Inferior parietal cortex (tissue), 1 donor: ENCODE results near the gene CDC42EP1.
"Not testable (repeated sequence)": the region's sequence is repeated elsewhere in the genome, so short reads cannot be mapped to it uniquely, and the experiment has no call there.

ENCODE experiments used
- DNase-seq: peaks from one replicate; pipeline ENCODE4 v3.0.0-alpha.2; 2016; ENCODE audit errors: extremely low spot score

CDC42EP1 gene

DNA sequence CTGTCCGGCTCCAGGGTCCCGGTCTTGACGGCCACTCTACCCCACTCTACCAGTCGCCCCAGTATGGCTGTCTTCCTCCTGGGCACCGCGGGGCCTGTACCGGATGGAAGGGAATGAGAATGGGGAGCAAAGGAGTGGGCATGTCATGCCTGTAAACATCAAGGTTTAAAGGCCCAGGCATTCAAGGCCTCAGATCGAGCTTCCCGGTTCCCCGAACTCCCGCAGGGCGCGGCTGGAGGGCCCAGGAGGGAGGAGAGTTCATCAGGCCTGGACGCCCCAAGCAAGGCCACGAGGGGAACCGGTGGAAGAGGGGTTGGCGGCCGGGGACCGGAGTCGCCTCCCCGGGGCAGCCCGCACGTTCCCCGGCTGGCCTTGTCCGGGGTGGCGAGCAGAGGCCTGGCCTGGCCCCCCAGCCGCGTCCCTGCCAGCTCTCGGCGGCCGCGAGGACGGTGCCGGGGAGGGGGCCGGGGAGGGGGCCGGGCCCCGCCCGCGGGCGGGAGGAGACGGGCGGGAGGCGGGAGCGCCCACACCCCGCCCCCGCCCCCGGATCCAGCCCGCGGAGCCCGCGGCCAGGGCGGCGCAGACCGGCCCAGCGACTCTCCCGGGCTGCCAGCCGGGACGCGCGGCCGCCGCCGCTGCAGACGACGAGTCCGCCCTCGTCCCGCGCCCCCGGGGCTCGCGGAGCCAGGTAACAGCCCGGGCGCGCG lies at the start of gene CDC42EP1:
Gene CDC42EP1 (plus strand): TSS at position 580 of the 707 bp plus-strand sequence. CDS start 5,870 bp downstream, outside the sequence.
- DNase-seq, result no peak

GRCh38 chr22:37511395-37512104 lies 48.7 kb upstream of the CDC42EP1 start:
- no peak for DNase-seq

- no peak for DNase-seq
Observed at GRCh38 chr22:37514526-37515051, 45.7 kb upstream of the CDC42EP1 start.

DNA sequence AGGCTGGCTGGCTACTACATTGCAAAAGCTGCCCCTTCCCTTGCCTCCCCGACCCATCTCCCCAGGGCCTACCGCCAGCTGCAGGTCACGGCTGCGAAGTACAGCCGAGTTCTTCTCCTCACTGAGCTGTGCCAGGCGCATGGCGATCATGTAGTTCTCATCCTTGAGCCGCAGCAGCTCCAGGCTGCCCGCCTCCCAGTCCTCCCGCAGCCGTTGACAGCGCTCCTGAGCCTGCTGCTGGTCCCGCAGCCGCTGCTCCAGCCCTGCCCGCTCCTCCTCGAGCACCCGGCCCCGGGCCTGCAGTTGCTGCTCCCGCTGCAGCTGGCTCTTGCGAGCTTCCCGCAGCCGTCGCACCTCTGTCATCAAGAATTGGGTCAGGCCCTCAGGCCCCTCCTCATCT lies 44.4 kb upstream of the CDC42EP1 start:
- no peak for DNase-seq

- no peak for DNase-seq
Observed at GRCh38 chr22:37516456-37516855, 43.8 kb upstream of the CDC42EP1 start.

DNA sequence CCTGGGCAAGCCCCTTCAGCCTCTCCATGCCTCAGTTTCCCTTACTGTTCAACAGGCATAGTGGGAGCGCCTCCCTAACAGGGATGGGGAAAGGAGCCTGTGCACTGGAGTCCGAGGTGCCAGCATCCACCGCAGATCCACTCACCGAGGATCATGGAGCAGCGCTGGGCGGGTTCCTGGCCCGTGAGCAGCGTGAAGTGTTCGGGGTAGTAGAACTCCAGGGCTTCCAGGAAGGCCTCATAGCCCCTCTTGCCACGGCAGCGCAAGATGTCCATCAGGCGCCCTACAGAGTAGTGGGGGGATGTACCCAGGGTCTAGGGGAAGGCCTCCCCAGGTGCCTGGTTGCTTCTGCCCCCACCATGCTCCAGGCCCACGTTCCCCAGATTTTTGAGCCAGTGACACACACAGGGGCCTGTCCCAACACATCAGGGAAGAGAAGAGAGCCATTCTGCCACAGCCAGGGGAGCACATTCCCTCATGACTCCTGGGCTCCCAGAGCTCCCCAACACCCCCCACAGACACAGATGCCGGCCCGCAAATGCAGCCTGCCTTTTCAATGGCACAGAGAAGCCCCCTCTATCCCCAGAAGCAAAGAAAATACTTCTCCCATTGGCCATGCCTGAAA lies 42.3 kb upstream of the CDC42EP1 start:
- no peak for DNase-seq

GRCh38 chr22:37518509-37519267 lies 41.6 kb upstream of the CDC42EP1 start:
- DNase-seq, result no peak

DNA sequence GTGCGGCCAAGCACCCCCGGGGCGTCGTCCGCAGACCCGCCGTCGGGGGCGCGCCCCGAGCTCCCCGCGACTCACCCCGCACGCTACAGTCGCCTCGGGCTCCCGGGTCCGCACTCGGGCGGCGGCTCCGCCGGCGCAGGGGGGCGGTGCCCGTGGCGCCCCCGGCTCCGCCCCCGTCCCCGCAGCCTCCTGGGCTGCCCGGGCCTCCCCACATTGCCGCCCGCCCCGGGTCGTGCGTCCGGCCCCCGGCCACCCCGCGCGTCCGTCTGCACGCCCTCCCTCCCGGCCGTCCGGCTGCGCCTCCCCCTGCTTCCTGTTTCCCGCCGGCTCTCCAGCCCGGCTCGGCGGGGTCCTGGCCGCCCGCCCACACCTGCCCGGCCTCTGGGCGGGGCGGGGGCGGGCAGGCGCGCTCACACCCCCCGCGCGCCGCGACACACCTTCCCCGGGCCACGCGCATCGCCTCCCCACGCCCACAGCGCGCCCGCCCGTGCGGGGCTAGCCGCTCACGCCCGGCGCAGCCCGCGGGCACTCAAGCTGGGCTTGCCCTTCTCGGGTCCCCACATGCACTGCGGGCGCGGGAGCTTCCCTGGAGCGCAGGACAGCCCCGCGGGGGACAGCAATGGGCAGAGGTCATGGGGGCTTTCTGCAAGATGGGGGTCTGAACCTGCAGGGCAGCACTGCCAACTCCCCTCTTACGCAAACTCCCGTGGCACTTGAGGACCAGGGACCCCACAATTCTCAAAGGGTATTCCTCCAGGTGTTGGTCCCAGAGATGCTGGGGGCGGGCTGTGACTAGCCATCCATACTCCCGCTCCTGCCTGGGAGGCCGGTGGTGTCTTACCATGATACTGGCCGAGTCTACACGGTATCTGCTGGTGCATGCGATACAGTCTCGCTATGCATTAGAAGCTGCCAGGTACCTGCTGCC lies 40.7 kb upstream of the CDC42EP1 start, which contains the start of gene CARD10:
Gene CARD10 (minus strand): TSS at position 148 of the 928 bp plus-strand sequence. CDS start 215 bp downstream, outside the sequence.
- no peak for DNase-seq

GRCh38 chr22:37520776-37521191 lies 39.5 kb upstream of the CDC42EP1 start:
- no peak for DNase-seq

DNA sequence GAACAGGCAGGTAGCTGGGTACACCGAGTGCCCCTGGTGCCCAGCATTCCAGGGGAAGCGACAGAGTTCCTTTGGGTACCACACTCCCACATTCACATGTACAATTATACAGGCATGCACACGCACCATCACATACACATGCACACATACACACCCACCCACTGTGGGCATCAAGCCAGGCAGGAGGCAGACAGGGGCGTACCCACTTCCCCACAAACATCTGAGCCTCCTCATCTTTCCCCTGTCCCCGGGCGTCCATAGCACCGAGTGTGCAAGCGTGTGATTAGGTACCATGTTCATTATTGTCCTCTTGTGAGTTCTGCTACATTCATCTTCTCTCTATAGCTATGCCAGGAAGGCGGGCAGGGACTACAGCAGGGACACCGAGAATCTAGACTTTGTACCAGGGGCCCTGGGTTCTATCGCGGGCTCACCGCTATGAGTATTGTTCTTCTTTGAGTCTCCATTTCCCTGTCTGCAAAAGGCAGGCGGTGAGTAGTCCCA lies 39.0 kb upstream of the CDC42EP1 start:
- no peak for DNase-seq

- DNase-seq, result no peak
Observed at GRCh38 chr22:37522482-37522881, 37.8 kb upstream of the CDC42EP1 start.

- DNase-seq, result no peak
Observed at GRCh38 chr22:37525073-37525745, 35.1 kb upstream of the CDC42EP1 start.

- DNase-seq, result no peak
Observed at GRCh38 chr22:37525746-37526350, 34.4 kb upstream of the CDC42EP1 start.

DNA sequence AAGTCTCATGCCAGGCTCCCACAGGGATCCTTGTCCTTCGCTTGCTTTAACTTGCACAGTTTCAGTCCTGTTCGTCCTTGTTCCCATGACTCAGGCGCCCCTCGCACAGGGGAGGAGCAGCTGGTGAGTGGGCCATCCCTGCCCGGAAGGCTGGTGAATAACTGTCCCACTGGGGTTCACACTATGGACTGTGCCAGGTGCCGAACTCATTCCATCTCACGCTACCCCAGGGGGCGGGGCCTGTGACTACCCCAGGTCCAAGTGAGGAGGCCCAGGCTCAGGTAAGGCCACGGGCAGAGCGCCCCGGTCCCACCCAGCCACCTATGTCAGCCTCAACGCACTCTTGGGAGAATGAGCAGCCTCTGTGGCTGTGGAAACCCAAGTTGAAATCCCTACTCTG lies 33.9 kb upstream of the CDC42EP1 start:
- DNase-seq, result no peak

DNA sequence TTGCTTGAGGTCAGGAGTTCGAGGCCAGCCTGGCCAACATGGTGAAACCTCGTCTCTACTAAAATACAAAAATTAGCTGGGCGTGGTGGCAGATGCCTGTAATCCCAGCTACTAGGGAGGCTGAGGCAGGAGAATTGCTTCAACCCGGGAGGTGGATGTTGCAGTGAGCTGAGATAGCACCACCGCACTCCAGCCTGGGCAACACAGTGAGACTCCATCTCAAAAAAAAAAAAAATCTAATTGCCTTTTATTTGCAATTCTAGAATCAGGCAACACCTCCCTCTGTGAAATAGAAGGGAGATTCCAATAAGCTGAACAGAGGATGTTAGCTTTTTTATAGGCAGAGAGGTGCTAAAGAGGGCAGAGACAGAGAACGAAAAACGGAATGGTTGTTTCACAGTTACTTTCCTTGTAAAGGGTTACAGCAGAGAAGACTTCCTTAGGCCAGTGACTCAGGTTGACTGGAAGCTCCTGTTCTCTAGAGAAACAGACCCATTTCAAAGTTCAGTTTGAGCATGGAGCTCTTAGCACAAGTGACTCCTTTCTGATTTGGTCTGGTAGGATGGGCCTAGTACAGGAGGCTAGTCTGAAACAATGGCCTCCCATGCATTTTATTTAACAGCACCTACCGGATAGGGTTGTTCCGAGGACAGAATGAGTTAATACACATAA lies 33.1 kb upstream of the CDC42EP1 start:
- not testable (repeated sequence) for DNase-seq

- DNase-seq, result not testable (repeated sequence)
Observed at GRCh38 chr22:37527952-37528351, 32.3 kb upstream of the CDC42EP1 start.

- DNase-seq, result no peak
Observed at GRCh38 chr22:37529652-37530345, 30.5 kb upstream of the CDC42EP1 start.

DNA sequence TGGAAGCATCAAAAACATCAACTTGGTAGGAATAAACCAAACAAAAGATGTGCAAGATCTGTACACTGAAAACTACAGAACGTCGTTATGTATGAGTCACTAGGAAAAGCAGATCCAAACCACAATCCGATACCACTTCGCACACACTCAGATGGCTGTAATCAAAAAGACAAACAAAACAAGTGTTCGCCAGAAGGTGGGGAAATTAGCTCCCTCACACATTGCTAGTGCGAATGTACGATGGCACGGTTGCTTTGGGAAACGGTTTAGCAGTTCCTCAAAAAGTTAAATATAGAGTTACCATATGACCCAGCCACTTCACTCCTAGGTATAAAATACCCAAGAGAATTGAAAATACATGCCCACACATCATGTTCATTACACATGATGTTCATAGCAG lies 26.3 kb upstream of the CDC42EP1 start:
- DNase-seq, result peak; percentile 29
